SKM-1 treated with dmso at 0.1 percent for 144 hours (cell line): ENCODE results near the gene PTK6.
"Not testable (repeated sequence)": the region's sequence is repeated elsewhere in the genome, so short reads cannot be mapped to it uniquely, and the experiment has no call there.

Experiments used
- DNase-seq: peaks from one replicate; lab custom pipeline; 2025; ENCODE audit not compliant: unreplicated experiment; lab: John Stamatoyannopoulos, UW

The PTK6 gene

GRCh38 chr20:63559485-63560332 is 22.5 kb upstream of the PTK6 start:
- DNase-seq, result not testable (repeated sequence)

- DNase-seq, result no peak
Observed at GRCh38 chr20:63558804-63559484, 21.8 kb upstream of the PTK6 start.

- DNase-seq, result no peak
Observed at GRCh38 chr20:63557481-63557891, 20.3 kb upstream of the PTK6 start.

- no peak for DNase-seq
Observed at GRCh38 chr20:63556873-63557478, 19.8 kb upstream of the PTK6 start.

- no peak for DNase-seq
Observed at GRCh38 chr20:63555661-63556381, 18.6 kb upstream of the PTK6 start.

GRCh38 chr20:63554361-63555278 is 17.4 kb upstream of the PTK6 start:
- DNase-seq, result no peak

GRCh38 chr20:63553933-63554290 is 16.7 kb upstream of the PTK6 start, which contains the start of gene FNDC11:
TSS of gene FNDC11 (plus strand) at chr20:63554159. CDS start at chr20:63555664, 1,505 bp downstream.
- no peak for DNase-seq

- no peak for DNase-seq
Observed at GRCh38 chr20:63553251-63553932, 16.2 kb upstream of the PTK6 start.

GRCh38 chr20:63552481-63553249 is 15.5 kb upstream of the PTK6 start:
- no peak for DNase-seq

- DNase-seq, result no peak
Observed at GRCh38 chr20:63551068-63551467, 13.9 kb upstream of the PTK6 start.

GRCh38 chr20:63549679-63550282 is 12.6 kb upstream of the PTK6 start:
- no peak for DNase-seq

GRCh38 chr20:63549019-63549418 is 11.8 kb upstream of the PTK6 start:
- DNase-seq, result no peak

GRCh38 chr20:63548542-63548941 is 11.4 kb upstream of the PTK6 start:
- DNase-seq, result no peak

- no peak for DNase-seq
Observed at GRCh38 chr20:63547725-63548480, 10.7 kb upstream of the PTK6 start, which contains the start of gene SRMS. TSS of gene SRMS (minus strand) at chr20:63547749. CDS start at chr20:63547463, 286 bp downstream.

- DNase-seq, result no peak
Observed at GRCh38 chr20:63546956-63547724, 10.0 kb upstream of the PTK6 start.

- DNase-seq, result no peak
Observed at GRCh38 chr20:63546256-63546955, 9.2 kb upstream of the PTK6 start.
